HG03565 (cell line): Measurements from ENCODE around the gene TM7SF2.
A peak's percentile ranks its signal among the peaks of the same experiment; 100 is the strongest.

Experiments used
- ATAC-seq: cut with Tn5 transposase; IDR thresholded peaks from one replicate; pipeline ENCODE4 v1.9.1; 2021; ENCODE audit warnings: mild to moderate bottlenecking, moderate library complexity; ENCODE audit not compliant: unreplicated experiment

Gene TM7SF2

GRCh38 chr11:65127473-65128181 is 16.0 kb downstream of the TM7SF2 start:
- no peak for ATAC-seq

- ATAC-seq, result no peak
Measured at GRCh38 chr11:65128182-65129145, 16.8 kb downstream of the TM7SF2 start.

GRCh38 chr11:65129649-65130441 is 18.2 kb downstream of the TM7SF2 start:
- no peak for ATAC-seq

- ATAC-seq, result no peak
Measured at GRCh38 chr11:65130631-65131416, 19.2 kb downstream of the TM7SF2 start.

- ATAC-seq, result no peak
Measured at GRCh38 chr11:65131417-65131776, 19.7 kb downstream of the TM7SF2 start.

- ATAC-seq, result no peak
Measured at GRCh38 chr11:65131895-65132237, 20.2 kb downstream of the TM7SF2 start.

GRCh38 chr11:65132238-65132987 is 20.7 kb downstream of the TM7SF2 start:
- ATAC-seq, result no peak

GRCh38 chr11:65132988-65133700 is 21.5 kb downstream of the TM7SF2 start:
- ATAC-seq, result no peak

GRCh38 chr11:65133724-65134123 is 22.1 kb downstream of the TM7SF2 start:
- ATAC-seq, result no peak

GRCh38 chr11:65134240-65134951 is 22.7 kb downstream of the TM7SF2 start, which contains the start of gene SYVN1:
Gene SYVN1, minus strand, starts transcription at chr11:65134519. Its CDS starts 918 bp downstream, at chr11:65133601.
- ATAC-seq, result peak; percentile 39

GRCh38 chr11:65134952-65135632 is 23.4 kb downstream of the TM7SF2 start:
- ATAC-seq, result peak; percentile 49

GRCh38 chr11:65135633-65136145 is 24.0 kb downstream of the TM7SF2 start:
- ATAC-seq, result no peak

GRCh38 chr11:65136515-65137096 is 24.9 kb downstream of the TM7SF2 start:
- ATAC-seq, result no peak

- no peak for ATAC-seq
Measured at GRCh38 chr11:65141896-65142494, 30.3 kb downstream of the TM7SF2 start.

GRCh38 chr11:65147352-65148075 is 35.8 kb downstream of the TM7SF2 start:
- ATAC-seq, result no peak

GRCh38 chr11:65148657-65149056 is 37.0 kb downstream of the TM7SF2 start:
- no peak for ATAC-seq
